Hindlimb muscle (tissue), 1 donor: ENCODE data around the gene SLC9A9. TPM values are rescaled to one million over a fixed set of nuclear protein-coding genes. Genes with fewer than 3 reads are reported as not detected.

Experiments
- DNase-seq: peaks from one replicate; pipeline ENCODE4 v3.0.0-alpha.2; 2013
- polyA plus RNA-seq: library from polyadenylated mRNA; unstranded; fragments of 120-200 nt; gene quantifications from one replicate; pipeline ENCODE4 v1.2.1, GENCODE V29; 2013; ENCODE audit not compliant: insufficient read length

Gene SLC9A9
- polyA plus RNA-seq, 1 donor = 14.0 TPM

DNA sequence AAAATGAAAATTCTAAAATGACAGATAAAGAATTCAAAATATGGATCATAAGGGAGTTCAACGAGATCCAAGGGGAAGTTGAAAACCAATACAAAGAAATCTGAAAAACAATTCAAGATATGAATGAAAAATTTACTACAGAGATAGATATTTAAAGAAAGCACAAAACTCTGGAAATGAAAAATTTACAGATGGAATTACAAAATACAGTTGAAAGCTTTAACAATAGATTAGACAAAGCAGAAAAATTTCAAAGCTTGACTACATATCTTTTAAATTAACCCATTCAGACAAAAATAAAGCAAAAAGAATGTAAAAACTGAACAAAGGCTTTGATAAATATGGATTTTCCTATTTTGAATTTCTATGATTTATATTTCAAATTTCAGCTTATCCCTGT is 211.1 kb downstream of the SLC9A9 start:
- no peak for DNase-seq

DNA sequence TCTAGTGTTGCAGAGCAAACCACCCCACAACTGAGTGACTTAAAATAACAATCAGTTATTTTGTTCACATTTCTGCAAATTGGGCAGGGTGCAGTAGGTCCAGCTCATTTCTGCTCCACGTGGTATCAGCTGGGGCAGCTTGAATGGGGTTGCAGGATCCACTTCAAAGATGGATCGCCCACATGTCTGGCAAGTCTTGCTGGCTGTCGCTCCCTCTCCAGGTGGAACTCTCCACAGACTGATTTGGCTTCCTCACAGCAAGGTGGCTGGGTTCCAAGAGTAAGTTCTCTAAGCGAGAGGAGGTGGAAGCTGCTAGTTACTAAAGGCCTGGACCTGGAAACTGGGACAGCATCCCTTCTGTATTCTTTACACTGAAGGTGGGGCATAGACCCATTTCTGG is 213.3 kb downstream of the SLC9A9 start:
- no peak for DNase-seq

DNA sequence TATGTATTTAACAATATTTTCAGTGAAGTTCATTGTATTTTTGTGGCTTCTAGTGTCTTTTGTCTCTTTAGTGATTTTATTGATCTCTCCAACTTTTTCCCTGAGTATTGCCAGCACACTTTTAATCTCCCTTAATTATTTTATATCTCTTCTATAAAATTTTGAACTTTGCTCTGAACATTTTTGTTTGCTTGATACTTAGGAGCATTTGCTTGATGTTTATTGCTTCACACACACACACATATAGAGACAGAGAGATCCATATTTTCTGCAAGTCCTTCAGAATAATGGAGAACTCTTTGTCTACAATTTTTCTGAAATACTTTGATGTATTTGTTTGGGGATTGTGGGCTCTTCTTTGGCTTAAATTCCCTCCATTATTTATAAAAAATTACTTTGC is 213.8 kb downstream of the SLC9A9 start:
- DNase-seq = no peak

DNA sequence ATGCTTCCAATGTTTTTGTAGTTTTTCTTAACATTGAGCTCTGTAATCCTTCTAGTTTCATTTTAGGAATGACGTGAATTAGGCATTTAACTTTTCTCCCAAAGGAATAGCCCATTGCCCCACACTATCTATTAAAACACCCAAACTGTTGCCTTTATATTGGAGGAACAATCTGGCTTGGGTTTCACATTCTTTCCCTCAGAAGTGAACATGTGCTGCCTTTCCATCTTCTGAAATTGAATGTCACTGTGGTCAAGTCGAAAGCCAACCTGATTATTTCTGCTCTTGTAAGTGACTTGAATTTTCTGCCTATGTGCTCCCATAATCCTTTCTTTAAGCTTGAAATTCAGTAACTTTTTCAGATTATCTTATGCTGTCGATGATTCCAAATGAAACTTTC is 214.5 kb downstream of the SLC9A9 start:
- DNase-seq = no peak

DNA sequence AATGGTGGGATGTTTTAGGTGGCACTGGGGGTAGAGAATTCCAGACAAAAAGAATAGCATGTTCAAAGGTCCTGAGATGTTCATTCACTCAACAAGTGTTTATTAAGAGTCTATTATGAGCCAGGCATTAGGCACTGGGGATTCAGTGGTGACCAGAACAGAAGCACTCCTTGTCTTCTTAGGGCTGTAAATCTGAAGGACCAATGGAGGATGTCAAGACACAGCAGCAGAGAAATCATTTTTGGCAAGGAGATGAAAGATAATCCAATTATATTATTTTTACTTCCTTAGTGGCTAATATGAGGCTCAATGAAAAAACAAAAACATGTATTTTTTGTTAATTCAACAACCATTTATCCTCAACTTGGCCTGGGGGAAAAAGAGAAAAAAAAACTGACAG is 218.5 kb downstream of the SLC9A9 start:
- no peak for DNase-seq

DNA sequence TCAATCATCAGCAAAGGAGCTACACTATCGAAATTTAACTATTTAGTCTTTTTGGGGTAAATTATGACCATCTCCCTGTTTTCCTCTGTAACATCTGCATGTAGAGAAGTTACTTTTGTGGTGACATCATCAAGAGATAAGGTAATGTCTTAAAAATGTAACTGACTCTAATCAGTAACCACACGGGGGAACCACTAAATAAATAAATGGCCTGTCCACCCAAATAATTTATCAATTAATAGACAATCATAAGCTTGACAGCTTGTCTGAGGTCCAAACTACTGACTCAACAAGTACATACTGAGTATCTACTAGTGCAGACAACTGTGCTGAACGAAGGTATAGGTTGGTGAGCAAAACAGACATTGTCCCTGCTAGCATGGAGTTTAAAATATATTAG is 219.3 kb downstream of the SLC9A9 start:
- DNase-seq = no peak

DNA sequence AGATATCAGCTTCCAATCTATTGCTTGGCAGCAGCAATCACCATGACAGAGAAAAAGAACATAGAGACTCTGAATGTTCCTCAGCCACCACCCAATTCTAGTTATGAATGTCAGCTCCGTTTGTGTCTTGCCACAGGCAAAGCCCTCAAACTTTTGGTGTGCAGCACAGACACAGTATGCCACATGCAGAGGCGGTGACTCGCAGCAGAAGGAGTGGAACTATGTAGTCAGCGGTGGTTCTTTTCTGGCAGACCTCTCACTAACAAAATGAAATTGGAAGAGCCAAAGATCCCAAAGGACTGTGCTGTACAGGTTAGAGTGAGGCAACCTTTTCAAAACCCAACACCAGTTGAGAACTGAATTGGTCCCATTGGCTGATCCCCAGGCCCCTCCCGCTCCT is 220.9 kb downstream of the SLC9A9 start:
- DNase-seq = no peak

DNA sequence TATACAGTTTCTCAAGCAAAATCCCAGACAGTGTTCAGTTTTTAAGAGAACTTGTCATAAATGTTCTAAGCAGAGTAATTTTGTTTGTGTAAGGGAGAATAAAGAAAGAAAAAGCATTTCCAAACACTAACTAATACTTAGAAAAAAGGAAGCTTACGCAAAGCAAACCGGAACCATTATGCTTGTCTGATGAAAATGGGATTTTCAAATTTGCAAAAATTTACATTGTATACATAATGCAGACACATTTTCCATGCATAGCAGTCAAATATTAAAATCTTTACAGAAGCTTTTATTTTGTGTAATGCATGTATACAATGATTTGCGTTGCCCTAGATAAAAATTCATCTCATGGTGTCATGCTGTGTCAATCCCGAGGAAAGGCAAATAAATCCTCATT is 229.0 kb downstream of the SLC9A9 start:
- no peak for DNase-seq

DNA sequence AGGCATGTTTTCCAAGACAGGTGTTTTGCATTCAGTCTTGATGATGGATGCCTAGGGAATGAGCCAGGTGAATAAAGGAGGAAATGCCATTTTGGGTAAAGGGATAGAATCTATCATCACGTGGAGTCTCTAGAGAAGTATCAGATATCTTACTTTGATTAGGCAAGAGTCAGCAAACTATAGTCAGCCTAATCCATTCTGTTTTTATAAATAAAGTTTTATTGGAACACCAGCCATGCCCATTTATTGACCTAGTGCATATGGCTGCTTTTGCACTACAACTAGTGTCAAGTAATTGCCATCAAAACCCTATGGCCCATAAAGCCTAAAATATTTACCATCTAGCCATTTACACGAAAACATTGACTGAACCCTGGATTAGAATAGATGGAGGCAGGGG is 231.2 kb downstream of the SLC9A9 start:
- DNase-seq = no peak

DNA sequence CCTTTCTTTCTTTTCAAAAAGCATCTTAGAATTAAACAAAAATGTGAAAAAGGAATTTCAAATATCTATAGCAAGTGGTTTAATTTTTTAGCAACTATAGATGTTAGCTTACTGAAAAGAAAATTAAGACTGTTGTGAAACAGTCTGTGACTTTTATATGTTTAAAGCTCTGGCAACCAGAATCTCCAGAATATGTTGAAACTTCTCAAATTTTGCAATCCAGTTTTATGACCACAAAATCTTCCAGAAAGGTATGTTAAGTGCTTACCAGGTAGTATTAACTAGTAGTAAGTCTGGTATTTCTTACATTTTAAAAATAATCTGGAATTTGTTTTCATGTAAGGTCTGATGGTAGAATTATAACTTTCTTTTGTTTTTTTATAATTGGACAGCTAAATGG is 235.0 kb downstream of the SLC9A9 start:
- no peak for DNase-seq

DNA sequence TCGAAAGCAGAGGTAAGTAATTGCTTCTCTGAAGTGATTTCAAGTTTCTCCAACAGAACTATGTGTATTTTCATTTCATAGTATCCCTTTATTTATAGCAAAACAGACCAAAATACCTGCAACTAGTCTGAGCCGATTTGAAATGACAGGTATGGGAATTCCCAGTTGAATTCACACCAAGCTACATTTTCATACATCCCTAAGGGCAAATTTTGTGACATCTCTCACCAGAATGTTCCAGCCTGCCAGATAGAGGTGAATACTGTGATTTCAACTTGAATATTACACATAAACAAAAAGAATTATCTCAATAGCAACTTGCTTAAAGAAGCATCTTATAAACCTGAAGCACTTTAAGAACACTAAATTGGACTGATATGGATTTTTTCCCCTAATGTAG is 235.7 kb downstream of the SLC9A9 start:
- DNase-seq = no peak

DNA sequence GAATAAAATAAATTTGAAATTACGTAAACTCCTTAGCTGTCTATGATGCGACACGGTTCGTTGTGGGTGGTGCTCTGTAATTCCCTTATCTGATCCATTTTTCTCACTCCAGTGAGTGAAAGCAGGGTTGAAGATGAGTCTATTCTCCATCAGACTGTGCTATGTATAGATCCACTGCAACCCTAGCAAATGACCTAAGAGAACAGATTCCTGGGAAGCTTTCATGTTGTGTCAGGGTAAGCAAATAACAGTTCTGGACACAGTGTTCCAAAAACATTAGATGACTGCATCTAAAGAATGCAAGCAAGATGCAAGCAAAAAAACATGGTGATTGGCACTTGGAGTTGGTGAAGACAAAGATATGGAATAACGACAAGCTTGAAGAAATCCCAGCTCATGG is 239.3 kb downstream of the SLC9A9 start:
- no peak for DNase-seq

DNA sequence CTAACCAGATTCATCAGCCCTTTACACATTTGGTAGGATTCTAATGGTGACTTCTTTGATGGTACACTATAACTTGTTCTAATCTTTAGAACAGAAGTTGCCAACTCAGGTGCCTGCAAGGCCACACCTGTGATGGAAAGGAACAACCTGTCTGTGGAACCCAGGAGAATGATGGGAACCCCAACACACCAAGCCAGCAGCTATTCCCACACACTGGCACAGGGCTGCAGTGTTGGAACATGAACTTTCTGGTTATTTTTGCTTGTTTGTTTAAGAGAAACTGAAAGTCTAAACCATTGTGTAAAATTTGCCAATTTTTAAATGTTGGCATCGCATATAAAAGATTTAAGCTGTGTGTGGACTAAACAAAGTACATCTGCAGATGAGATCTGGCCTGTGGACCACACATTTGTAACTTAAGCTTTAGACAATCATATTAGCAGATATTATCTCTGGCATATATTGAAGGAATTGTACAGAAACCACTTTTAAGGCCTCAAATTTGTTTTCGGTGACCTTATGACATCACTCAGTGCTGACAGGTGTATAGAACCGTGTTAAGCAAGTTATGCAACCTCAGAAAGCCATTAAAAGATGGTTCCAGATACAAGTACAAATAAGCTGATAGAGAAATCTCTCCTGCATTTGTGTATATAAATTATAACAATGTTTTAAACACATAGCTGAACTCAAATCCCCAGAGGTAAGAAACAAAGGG is 242.9 kb downstream of the SLC9A9 start:
- no peak for DNase-seq

DNA sequence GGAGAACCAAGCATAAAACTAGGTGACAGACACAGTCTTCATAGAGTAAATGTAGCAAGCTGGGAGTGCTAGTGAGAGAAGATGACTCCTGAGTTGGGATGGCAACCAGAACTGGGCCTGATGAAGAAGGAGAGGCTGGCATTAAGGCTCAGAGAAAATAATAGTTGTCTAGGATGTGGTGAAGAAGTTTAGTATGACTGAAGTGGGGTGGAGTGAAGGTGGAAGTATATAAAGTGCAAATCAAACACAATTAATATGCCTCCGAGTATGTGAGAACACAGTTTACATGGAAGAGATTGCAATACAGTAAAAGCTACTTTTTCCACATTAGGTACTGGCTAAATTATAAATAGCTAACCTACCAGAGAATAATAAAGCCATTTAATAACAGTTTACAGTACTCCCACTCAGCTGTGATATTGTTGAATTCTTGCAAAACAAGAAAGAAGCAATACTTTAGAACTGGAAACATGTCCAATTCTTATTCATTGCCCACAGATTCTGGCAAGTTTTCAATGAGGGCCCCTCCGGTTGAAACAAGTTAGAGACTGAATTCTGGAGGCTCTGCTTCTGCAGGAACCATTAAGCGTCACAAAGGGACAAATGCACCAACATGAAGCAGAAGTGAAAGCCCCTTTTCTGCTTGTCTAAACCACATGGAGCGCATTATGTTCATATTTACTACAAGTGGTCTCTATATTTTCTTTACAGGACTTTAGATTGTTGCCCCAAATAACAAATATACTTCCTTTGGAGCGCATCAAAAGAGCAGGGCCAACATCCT is 243.7 kb downstream of the SLC9A9 start:
- no peak for DNase-seq

DNA sequence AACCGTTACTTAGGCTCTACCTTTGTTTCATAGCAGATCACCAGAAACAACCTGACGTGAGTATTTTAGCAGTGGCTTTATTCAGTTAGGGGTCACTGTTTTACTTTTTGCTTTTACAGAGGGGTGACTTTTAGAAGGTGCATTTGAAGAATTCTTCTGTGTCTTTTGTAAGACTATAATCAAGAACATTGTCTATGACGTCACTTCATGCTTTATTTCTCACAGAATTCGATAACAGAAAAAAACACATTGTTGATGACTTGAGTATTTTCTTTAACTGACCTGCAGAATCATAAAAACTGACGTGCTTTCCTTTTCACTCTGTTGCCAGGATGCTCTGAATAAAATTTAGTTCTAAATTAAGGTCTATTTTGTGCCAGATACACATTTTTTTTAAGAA is 244.5 kb downstream of the SLC9A9 start:
- DNase-seq = no peak

DNA sequence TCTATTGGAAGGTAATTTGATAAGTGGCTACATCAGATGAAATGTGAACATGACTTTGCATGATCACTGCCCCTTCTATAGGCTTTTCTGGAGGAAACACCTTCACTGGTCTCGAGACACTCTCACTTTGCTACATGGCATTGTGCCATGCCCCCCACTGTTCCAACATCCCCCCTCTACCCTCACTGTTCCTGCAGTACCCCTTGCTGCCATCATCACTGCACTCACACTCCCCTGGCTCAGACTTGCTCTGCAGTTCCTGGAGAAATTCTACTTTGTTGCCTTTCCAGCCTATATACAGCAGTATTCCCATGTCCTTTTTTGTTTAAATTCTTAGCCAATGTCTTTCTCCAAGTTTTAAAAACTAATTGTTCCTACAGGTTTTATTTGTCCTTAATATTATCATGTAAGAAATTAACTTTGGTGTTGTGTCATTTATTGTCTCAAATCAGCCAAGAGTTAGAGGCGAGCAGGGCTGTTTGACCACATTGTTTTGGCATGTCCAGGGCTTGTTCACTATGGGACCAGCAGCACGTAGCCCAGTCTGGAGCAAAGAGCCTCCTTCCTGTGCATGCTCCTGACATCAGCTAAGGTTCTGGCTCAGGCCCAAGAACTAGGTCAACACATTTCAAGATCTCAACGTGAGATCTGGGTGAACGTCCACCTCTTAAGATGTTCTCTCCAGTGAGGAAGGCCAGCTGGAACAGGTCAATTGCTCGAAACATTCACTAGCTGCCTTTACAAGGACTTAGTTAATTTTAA is 246.4 kb downstream of the SLC9A9 start:
- no peak for DNase-seq

DNA sequence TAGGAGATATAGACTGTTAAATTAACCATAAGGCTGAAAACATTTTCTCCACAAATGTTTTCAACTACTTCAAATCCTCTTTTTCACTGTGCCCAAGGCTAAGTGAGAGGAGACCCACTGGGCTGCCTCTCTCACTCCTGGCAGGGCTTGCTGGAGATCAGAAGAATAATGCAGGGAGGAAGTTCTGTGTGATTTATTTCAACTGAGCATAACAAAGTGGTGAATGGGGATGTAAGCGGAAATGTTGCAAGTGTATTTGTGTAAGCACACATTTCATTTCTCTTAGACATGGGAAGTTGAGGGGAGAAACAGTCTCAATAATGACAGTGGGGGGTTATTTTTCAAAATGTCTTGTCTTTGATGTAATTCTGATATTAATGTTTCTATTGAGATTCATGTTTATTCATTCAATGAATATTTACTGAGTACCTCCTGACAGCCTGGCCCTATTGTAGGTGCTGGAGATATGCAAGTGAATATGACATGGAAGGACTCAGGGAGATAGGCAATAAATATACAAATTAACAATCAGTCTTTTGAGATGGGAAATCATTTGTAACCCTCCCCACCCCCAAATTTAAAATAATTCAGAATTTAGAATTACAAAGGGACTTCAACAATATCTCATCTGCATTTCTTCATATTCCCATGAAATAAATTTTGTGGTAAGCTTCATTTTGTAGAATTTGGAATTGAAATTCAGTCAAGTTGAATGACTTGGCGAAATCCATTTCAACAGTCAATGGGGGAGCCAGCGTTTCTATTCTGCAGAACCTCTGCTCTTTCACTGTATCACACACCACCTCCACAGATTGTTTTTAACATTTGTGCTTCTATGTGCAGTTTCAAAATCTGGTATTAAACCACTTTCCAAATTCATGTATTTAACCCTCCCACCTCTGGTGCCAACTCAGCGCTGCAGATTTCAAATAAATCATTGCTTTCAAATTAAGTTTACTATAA is 247.2 kb downstream of the SLC9A9 start:
- DNase-seq = no peak

DNA sequence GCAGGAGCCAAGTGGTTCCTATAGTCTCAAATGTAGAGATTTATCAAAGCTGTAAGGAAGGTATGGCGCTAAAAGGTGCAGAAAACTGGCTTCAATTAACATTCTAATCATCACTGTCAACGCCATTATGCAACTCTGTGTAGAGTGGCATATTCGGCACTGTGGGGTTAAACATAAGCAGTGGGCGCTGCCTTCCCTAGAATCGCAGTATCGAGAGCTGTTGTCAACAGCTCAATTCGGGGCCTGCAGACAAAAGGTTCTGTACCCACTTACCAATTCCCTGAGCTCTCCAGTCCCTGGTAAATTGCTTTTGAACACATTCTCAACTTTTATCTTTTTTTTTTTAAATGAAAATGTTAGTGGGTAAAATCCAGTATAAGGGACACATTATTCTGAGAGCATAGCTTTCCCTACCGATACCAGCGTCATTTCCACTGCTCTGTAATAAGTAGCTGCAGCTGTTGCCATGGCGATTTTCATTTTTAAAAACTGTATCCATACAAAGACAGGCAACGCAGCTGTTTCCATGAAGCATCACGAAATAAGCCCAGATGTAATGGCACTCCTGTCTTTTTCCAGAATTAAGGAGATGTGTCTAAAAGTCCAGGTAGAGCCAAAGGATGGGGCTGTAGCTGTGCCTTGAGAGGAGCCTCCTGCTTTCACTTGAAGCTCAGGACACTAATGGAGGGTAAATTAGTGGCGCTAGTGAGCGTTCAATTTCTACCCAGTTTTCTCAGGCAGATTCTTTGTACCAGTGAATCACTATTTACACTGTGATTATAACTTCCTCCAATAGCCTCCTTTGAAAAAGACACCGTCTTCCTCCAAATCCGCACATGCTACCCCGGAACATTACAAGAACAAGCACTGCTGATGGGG is 250.3 kb downstream of the SLC9A9 start:
- DNase-seq = peak; percentile 50

DNA sequence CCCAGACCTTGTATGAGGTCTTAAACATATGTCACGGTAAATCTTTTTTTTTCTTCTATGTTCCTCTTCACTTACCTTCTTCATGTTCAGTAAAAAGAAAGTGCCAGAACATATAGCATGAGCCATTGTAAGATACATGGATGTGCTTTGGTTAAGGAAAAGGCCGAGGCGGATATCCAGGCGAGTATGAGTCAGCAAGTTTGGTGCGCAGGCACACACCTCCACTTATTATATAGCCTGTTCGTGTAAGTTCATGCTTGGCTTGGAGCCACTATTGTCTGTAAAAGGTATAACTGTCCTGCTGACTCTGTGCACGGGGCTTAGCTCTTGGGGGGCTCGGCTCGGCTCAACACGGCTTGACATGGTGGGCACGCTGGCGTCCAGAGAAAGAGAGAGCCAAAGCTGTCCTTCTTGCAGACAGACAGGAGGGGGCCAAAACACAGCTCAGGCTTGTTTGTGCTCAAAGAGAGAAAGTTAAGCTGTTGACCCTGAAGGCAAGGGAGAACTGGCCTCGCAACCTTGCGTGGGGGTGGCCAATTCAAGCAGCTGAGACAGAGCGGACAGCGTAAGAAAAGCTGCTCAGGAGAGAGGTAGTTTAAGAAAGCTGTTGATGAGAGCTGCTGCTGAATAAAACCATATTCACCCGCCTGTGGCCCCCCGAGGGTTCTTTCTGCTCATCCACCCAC is 251.2 kb downstream of the SLC9A9 start:
- no peak for DNase-seq

DNA sequence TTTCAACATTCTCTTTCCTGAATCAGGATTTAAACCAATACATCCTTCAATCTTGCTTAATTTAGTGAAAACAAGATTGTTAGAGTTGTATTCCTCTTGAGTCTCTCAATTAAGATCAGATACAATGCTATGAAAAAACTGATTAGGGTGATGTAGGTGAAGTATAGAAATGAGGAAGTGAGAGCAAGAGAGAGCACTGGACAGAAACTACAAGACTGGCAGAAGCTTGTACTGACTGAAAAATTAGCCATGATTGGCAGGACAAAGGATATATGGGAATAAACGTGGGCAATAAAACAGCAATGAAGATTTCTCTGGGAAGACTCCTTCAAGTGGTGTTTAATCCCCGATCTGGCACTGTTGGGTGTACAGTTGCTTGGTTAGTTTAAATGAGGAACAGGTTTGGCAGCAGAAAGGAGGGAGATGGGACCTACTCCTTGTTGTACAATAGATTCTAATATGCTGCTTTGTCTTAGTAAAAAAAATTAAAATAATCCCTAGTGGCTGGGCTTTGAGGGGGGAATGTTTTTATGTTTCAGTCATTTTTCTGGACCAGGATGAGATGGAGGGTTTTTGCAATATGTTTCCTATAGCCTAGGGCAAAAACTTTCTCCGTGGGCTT is 252.7 kb downstream of the SLC9A9 start:
- DNase-seq = no peak
